ENCODE measurements around the gene RNF5.
A peak's percentile ranks its signal among the peaks of the same experiment; 100 is the strongest.

RNF5 gene

DNA sequence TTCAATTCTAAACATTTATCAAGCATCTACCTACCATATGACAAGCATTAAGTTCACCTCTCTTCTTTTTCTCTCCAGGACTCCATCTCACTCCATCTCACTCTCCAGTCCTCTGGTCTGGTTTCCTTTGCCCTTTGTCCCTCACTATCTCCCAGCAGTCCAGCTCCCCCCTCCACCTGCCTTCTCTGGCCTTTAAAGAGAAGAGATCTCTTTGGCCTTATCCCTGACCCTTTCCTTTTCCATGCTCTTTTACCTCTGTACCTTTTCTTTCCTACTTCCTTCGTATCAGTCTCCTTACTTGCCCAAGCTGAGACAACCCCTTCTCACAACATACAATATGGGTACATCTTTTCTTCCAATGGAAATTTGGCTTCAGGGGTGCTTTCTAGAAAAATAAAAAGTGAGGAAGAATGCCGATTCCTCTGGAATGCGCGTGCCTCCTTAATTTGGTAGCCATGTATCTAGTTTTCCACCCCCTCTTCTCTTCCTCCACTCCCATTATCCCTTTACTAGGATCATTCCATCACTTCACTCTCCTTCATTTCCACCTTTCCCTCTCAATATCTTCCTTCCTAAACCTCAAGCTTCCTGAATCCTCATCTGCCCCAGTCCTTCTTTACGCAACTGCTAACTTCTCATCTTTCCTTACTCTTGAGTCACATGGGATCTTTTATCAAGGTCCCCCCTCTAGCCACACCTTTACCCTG lies 1.6 kb upstream of the RNF5 start:
- H3K4me3 ChIP-seq (ENCODE audit: low read depth, low read length) = peak overlapping the region; percentile 97
- no peak for DNase-seq (ENCODE audit: low read depth, low spot score)
- ChIA-PET POLR2A (interaction anchor here (0.6 to 2.4 kb wide), 6 partner anchors 19 to 795 kb away, joined by 3 to 8 read pairs (median 6); partner anchors contain the start of genes ATF6B and FKBPL), CTCF (interaction anchor here (1.0 to 2.1 kb wide), 4 partner anchors 13 to 59 kb away, joined by 4 to 7 read pairs (median 6); partner anchors contain the start of genes GPSM3 and PBX2)
- TF ChIP-seq, protein P1, sequence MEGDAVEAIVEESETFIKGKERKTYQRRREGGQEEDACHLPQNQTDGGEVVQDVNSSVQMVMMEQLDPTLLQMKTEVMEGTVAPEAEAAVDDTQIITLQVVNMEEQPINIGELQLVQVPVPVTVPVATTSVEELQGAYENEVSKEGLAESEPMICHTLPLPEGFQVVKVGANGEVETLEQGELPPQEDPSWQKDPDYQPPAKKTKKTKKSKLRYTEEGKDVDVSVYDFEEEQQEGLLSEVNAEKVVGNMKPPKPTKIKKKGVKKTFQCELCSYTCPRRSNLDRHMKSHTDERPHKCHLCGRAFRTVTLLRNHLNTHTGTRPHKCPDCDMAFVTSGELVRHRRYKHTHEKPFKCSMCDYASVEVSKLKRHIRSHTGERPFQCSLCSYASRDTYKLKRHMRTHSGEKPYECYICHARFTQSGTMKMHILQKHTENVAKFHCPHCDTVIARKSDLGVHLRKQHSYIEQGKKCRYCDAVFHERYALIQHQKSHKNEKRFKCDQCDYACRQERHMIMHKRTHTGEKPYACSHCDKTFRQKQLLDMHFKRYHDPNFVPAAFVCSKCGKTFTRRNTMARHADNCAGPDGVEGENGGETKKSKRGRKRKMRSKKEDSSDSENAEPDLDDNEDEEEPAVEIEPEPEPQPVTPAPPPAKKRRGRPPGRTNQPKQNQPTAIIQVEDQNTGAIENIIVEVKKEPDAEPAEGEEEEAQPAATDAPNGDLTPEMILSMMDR (IDR thresholded peaks at IDR 0.05; ENCODE audit: insufficient read depth, low read length, missing control alignments) = no peak

DNA sequence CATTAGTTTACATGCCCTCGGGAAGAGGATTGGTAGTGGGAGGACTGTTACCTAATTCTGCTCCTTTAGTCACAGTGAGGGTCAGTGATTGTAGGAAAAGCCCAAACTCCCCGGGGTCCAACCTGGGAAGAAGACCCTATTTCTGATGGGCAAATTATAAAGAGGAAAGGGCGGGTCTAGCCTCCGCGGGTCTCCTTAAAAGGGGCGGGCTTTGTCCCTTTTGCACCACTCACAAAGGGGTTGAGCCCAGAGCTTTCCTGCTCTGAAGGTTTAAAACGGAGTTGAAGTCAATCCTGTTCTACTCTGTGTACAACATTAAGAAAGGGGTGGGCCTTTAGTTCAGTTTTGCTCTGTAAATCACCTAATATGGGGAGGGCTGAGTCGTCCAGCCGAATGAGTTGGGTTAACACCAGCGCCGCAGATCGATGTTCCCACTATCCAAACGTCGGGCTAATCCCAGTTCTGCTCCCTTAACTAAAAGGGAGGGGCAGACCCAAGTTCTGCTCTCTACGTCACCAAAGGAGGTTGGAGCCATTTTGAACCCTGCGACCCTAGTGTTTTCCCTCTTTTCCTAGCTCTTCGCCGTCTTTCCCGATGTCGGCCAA lies 920 bp upstream of the RNF5 start:
- DNase-seq (ENCODE audit: low read depth, low spot score) = no peak
- ChIA-PET CTCF (interaction anchor here (1.4 to 2.1 kb wide), 3 partner anchors 12 to 60 kb away, joined by 4 to 6 read pairs (median 5); partner anchors contain the start of genes GPSM3 and PBX2), POLR2A (interaction anchor here (0.9 to 2.4 kb wide), 5 partner anchors 18 to 795 kb away, joined by 4 to 8 read pairs (median 7); partner anchors contain the start of genes ATF6B and FKBPL)
- peak overlapping the region; percentile 97 for H3K4me3 ChIP-seq (ENCODE audit: low read depth, low read length)
- TF ChIP-seq, protein P1 (IDR thresholded peaks at IDR 0.05; ENCODE audit: insufficient read depth, low read length, missing control alignments) = no peak

DNA sequence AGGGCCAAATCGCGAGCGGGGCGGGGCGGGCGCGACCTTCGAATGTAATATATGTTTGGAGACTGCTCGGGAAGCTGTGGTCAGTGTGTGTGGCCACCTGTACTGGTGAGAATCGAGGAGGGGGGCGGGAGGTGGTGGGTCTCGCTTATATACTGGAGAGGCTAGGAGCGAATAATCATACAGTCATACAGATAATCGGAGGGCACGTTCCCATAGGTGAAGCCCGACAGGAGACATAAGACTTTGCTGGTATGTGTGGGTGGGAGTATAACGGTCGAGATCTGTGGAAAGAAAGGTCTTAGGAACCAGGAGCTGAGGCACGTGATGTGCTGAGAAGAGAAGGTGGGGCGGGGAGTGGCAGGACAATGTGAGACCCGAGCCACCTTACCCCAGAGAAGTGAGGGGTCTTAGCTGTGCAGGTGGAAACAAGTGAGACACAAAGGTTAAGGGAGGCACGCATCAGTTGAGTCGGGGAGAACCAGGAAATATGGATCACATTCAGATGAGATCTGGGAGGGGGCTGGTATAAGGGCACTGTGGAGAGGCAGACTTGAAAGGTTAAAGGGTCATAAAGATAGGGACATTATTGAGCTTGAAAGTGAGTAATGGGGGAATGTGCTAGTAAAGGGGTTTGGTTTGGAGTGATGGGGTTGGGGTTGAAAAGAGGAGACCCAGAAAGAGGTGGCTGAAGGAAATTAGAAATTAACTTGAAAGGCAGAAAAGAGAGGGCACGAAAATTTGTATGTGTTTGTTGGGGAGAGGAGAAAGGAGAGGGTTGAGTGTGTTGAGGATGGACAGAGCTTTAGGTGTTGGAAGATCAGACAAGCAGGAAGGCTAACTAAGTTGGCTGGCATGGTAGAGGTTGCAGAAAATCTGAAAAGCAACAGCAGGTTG lies 589 bp downstream of the RNF5 start:
- no peak for DNase-seq (ENCODE audit: low read depth, low spot score)
- ChIA-PET CTCF (interaction anchor here (1.1 to 2.0 kb wide), 4 partner anchors 12 to 62 kb away, joined by 3 to 8 read pairs (median 6); no protein-coding TSS in a partner anchor), POLR2A (interaction anchor here (0.7 to 1.7 kb wide), 2 partner anchors 16 to 69 kb away, joined by 3 to 8 read pairs; no protein-coding TSS in a partner anchor)
- TF ChIP-seq, protein P1 (IDR thresholded peaks at IDR 0.05; ENCODE audit: insufficient read depth, low read length, missing control alignments) = no peak
- H3K4me3 ChIP-seq (ENCODE audit: low read depth, low read length) = peak overlapping the region; percentile 97

DNA sequence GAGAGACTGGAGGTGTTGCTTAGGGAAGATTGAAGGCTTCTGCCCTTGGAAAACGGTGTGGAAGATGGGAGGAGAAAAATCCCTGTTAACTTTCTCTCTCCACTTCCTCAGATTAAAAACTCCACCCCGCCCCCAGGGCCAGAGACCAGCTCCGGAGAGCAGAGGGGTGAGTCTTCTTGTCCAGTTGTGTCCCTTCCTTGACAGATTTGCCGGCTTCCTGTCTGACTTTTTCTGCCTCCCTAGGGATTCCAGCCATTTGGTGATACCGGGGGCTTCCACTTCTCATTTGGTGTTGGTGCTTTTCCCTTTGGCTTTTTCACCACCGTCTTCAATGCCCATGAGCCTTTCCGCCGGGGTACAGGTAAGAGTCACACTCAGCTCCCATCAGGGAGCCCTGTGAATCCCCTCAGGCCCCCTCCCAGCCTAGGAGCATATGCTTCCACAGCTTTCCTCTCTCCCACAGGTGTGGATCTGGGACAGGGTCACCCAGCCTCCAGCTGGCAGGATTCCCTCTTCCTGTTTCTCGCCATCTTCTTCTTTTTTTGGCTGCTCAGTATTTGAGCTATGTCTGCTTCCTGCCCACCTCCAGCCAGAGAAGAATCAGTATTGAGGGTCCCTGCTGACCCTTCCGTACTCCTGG lies 1.7 kb downstream of the RNF5 start:
- DNase-seq (ENCODE audit: low read depth, low spot score) = no peak
- ChIA-PET POLR2A (no interaction called here), CTCF (interaction anchor here (1.1 to 2.0 kb wide), 4 partner anchors 11 to 63 kb away, joined by 3 to 8 read pairs (median 6); no protein-coding TSS in a partner anchor)
- no peak overlapping the region for H3K4me3 ChIP-seq (ENCODE audit: low read depth, low read length)
- TF ChIP-seq, protein P1 (IDR thresholded peaks at IDR 0.05; ENCODE audit: insufficient read depth, low read length, missing control alignments) = no peak

DNA sequence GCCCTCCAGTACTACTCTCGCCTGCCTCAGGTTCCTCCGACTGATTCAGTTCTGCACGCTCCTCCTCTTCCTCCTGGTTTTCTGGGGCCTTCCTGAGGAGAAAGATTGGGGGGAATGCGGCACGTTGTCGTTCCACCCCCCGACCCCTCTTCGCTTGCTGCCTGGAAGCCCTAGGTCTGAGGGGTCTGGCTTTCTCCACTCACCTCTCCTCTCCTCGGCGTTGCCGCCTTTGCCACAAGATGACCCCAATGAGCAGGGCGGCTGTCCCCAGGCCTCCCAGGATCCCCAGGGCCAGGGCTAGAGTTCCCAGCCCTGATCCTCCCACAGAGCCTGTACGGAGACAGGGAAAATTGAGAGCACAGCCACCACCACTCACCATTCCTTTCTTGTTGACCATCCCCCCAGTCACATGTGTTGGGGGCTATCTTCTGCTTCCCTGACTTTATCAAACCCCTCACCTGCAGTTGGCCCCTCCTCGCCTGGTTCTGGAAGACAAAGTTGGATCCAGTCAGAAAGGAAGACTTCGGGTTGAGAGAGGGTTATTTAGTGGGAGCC lies 3.0 kb downstream of the RNF5 start:
- TF ChIP-seq, protein P1 (IDR thresholded peaks at IDR 0.05; ENCODE audit: insufficient read depth, low read length, missing control alignments) = no peak
- POLR2A ChIA-PET = interaction anchor here (0.6 kb wide), 1 partner anchor 1108 kb away, joined by 3 read pairs; the partner anchor contains the start of gene WDR46
- H3K4me3 ChIP-seq (ENCODE audit: low read depth, low read length) = no peak overlapping the region
- no peak for DNase-seq (ENCODE audit: low read depth, low spot score)
- CTCF ChIA-PET = interaction anchor here (1.3 to 2.0 kb wide), 2 partner anchors 14 kb away, joined by 4 to 10 read pairs; no protein-coding TSS in a partner anchor
